ENCODE results near the gene ARSG.

Gene ARSG

GRCh38 chr17:68322630-68323029 lies 31.3 kb downstream of the ARSG start:
- Histone ChIP-seq H3K27me3 (ENCODE audit: insufficient read depth, low read length) (no peaks in the 10 kb centered on the region), H3K4me1 (ENCODE audit: insufficient read depth, low read length, severe bottlenecking) (peaks cover 17% of the 10 kb centered on the region), H3K4me3 (ENCODE audit: low read depth, low read length, poor library complexity, severe bottlenecking) (no peak overlapping the region), H3K27ac (ENCODE audit: low read depth, low read length, poor library complexity, severe bottlenecking) (no peak overlapping the region), H3K36me3 (ENCODE audit: insufficient read depth, low read length) (no peaks in the 10 kb centered on the region), H3F3A (ENCODE audit: insufficient read depth, low read length) (no peaks in the 10 kb centered on the region), H3K4me2 (ENCODE audit: low read length) (no peak overlapping the region), H4K20me1 (ENCODE audit: insufficient read depth, low read length) (no peaks in the 10 kb centered on the region), H3K9me2 (ENCODE audit: low read depth, low read length) (no peaks in the 10 kb centered on the region), H3K79me2 (ENCODE audit: insufficient read depth, low read length) (no peaks in the 10 kb centered on the region), H2AFZ (ENCODE audit: low read length) (no peak overlapping the region), H3K9ac (ENCODE audit: low read length) (no peak overlapping the region), H3K9me3 (ENCODE audit: low read length) (no peaks in the 10 kb centered on the region)
- TF ChIP-seq, protein P1, sequence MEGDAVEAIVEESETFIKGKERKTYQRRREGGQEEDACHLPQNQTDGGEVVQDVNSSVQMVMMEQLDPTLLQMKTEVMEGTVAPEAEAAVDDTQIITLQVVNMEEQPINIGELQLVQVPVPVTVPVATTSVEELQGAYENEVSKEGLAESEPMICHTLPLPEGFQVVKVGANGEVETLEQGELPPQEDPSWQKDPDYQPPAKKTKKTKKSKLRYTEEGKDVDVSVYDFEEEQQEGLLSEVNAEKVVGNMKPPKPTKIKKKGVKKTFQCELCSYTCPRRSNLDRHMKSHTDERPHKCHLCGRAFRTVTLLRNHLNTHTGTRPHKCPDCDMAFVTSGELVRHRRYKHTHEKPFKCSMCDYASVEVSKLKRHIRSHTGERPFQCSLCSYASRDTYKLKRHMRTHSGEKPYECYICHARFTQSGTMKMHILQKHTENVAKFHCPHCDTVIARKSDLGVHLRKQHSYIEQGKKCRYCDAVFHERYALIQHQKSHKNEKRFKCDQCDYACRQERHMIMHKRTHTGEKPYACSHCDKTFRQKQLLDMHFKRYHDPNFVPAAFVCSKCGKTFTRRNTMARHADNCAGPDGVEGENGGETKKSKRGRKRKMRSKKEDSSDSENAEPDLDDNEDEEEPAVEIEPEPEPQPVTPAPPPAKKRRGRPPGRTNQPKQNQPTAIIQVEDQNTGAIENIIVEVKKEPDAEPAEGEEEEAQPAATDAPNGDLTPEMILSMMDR (IDR thresholded peaks at IDR 0.05; ENCODE audit: low read length), result no peak
- no peak for TF ChIP-seq EZH2 (IDR thresholded peaks at IDR 0.05; ENCODE audit: borderline replicate concordance, low read length)

DNA sequence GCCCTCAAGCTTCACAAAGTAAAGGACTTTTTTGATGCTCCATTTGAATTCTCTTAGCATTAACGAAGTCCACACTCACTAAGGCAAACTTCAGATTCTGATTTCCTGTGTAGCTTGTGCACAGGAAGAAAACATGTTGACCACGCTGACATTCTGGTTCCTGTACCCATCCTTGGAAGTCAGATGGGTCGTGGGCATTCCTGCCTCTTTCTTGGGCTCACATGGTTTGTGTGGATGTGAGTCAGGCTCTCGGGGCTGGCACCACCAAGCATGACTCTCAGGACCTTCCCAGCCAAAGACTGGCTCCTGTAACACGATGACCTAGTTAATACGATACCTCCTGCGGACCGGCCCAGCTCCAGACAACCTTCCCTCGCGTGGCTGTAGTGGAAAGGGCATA lies 32.8 kb downstream of the ARSG start:
- Histone ChIP-seq H3K4me1 (ENCODE audit: insufficient read depth, low read length, severe bottlenecking) (peaks cover 7% of the 10 kb centered on the region), H3K79me2 (ENCODE audit: insufficient read depth, low read length) (no peaks in the 10 kb centered on the region), H3K4me3 (ENCODE audit: low read depth, low read length, poor library complexity, severe bottlenecking) (no peak overlapping the region), H2AFZ (ENCODE audit: low read length) (no peak overlapping the region), H3K9me2 (ENCODE audit: low read depth, low read length) (no peaks in the 10 kb centered on the region), H3K27ac (ENCODE audit: low read depth, low read length, poor library complexity, severe bottlenecking) (no peak overlapping the region), H3K36me3 (ENCODE audit: insufficient read depth, low read length) (no peaks in the 10 kb centered on the region), H3K27me3 (ENCODE audit: insufficient read depth, low read length) (no peaks in the 10 kb centered on the region), H3F3A (ENCODE audit: insufficient read depth, low read length) (no peaks in the 10 kb centered on the region), H3K9me3 (ENCODE audit: low read length) (no peaks in the 10 kb centered on the region), H3K9ac (ENCODE audit: low read length) (no peak overlapping the region), H4K20me1 (ENCODE audit: insufficient read depth, low read length) (no peaks in the 10 kb centered on the region), H3K4me2 (ENCODE audit: low read length) (no peak overlapping the region)
- TF ChIP-seq EZH2 (IDR thresholded peaks at IDR 0.05; ENCODE audit: borderline replicate concordance, low read length), result no peak
- TF ChIP-seq, protein P1 (IDR thresholded peaks at IDR 0.05; ENCODE audit: low read length), result no peak

GRCh38 chr17:68324654-68325336 lies 33.5 kb downstream of the ARSG start:
- Histone ChIP-seq H3K79me2 (ENCODE audit: insufficient read depth, low read length) (no peaks in the 10 kb centered on the region), H4K20me1 (ENCODE audit: insufficient read depth, low read length) (no peaks in the 10 kb centered on the region), H3K27ac (ENCODE audit: low read depth, low read length, poor library complexity, severe bottlenecking) (no peak overlapping the region), H3K4me1 (ENCODE audit: insufficient read depth, low read length, severe bottlenecking) (peaks cover under 1% of the 10 kb centered on the region), H3K9me2 (ENCODE audit: low read depth, low read length) (no peaks in the 10 kb centered on the region), H3K36me3 (ENCODE audit: insufficient read depth, low read length) (no peaks in the 10 kb centered on the region), H3K4me2 (ENCODE audit: low read length) (no peak overlapping the region), H3K9ac (ENCODE audit: low read length) (no peak overlapping the region), H3K9me3 (ENCODE audit: low read length) (no peaks in the 10 kb centered on the region), H3K4me3 (ENCODE audit: low read depth, low read length, poor library complexity, severe bottlenecking) (no peak overlapping the region), H2AFZ (ENCODE audit: low read length) (no peak overlapping the region), H3F3A (ENCODE audit: insufficient read depth, low read length) (no peaks in the 10 kb centered on the region), H3K27me3 (ENCODE audit: insufficient read depth, low read length) (no peaks in the 10 kb centered on the region)
- TF ChIP-seq, protein P1 (IDR thresholded peaks at IDR 0.05; ENCODE audit: low read length), result no peak
- no peak for TF ChIP-seq EZH2 (IDR thresholded peaks at IDR 0.05; ENCODE audit: borderline replicate concordance, low read length)

All from OCI-LY1 (cell line).